ENCODE data around the gene WDR72.

- TF ChIP-seq MXI1 (IDR thresholded peaks at IDR 0.05; ENCODE audit: borderline replicate concordance, low read depth, low read length) (no peak), BHLHE40 (IDR thresholded peaks at IDR 0.05; ENCODE audit: low read depth, low read length) (no peak), CTCF (conservative IDR thresholded peaks at IDR 0.05; ENCODE audit: low read depth, low read length) (no peak), POLR2A (IDR thresholded peaks at IDR 0.05; ENCODE audit: low read depth, low read length) (no peak), USF2 (IDR thresholded peaks at IDR 0.05; ENCODE audit: low read depth, low read length) (no peak), RAD21 (IDR thresholded peaks at IDR 0.05; ENCODE audit: low read length) (no peak), CEBPB (IDR thresholded peaks at IDR 0.05; ENCODE audit: low read depth, low read length) (no peak), FOS (IDR thresholded peaks at IDR 0.05; ENCODE audit: low read depth, low read length) (no peak), RFX5 (IDR thresholded peaks at IDR 0.05; ENCODE audit: low read depth, low read length) (no peak), MAZ (IDR thresholded peaks at IDR 0.05; ENCODE audit: borderline replicate concordance, low read depth, low read length) (no peak), ELK1 (IDR thresholded peaks at IDR 0.05; ENCODE audit: borderline replicate concordance, low read depth, low read length) (no peak), MAFK (IDR thresholded peaks at IDR 0.05; ENCODE audit: low read depth, low read length) (no peak), CHD1 (IDR thresholded peaks at IDR 0.05; ENCODE audit: low read depth, low read length) (no peak), SMC3 (IDR thresholded peaks at IDR 0.05; ENCODE audit: low read depth, low read length) (no peak)
These were observed 101.2 kb downstream of the WDR72 start for GRCh38 chr15:53658255-53658654.

Measured in IMR-90 (cell line).